H1 (cell line): Measurements from ENCODE around the gene ITGA4. TPM values are rescaled to one million over a fixed set of nuclear protein-coding genes. Genes with fewer than 3 reads are reported as not detected.

ENCODE experiments used
- CTCF ChIA-PET: fragments of 300-600 bp; sonication (Branson Sonifier 250); formaldehyde crosslinking; loops from one replicate; lab custom pipeline; 2021; ENCODE audit not compliant: partially characterized antibody; lab: Charles Lee
- POLR2A ChIA-PET: fragments of 300-600 bp; sonication (Branson Sonifier 250); formaldehyde crosslinking; loops from one replicate; lab custom pipeline; 2021; ENCODE audit warnings: inconsistent platforms; ENCODE audit not compliant: partially characterized antibody; lab: Charles Lee
- DNase-seq, 2 experiments: peaks; one replicate each; pipeline versions ENCODE4 v3.0.0 to v3.0.0-alpha.2; 2010 to 2022; ENCODE audit warnings: low spot score in 2 of 2, low read depth in 1 of 2, mixed read lengths in 1 of 2
- FAIRE-seq: peaks from 2 replicates; lab custom pipeline; 2011; peaks lifted over from hg19 to GRCh38; lab: Jason Lieb, UNC
- H2AFZ ChIP-seq: 2 replicates; pipeline ENCODE4 v1.8.1; 2012; ENCODE audit warnings: low read length, inconsistent platforms
- H2AK5ac ChIP-seq: 2 replicates; pipeline ENCODE4 v1.6.1; 2013; ENCODE audit warnings: low read depth, low read length
- H2BK120ac ChIP-seq: replicated peaks from 2 replicates; pipeline ENCODE3; 2013; ENCODE audit warnings: low read depth, low read length, inconsistent platforms
- H2BK12ac ChIP-seq: 2 replicates; pipeline ENCODE4 v1.6.1; 2013; ENCODE audit warnings: low read depth, low read length
- H2BK15ac ChIP-seq: 2 replicates; pipeline ENCODE4 v1.6.1; 2013; ENCODE audit warnings: low read length
- H2BK20ac ChIP-seq: 2 replicates; pipeline ENCODE4 v1.6.1; 2013; ENCODE audit warnings: low read length
- H2BK5ac ChIP-seq: 2 replicates; pipeline ENCODE4 v1.6.1; 2013; ENCODE audit warnings: low read depth, low read length
- H3K14ac ChIP-seq: 2 replicates; pipeline ENCODE4 v1.6.1; 2013; ENCODE audit warnings: inconsistent platforms; ENCODE audit not compliant: insufficient read length
- H3K18ac ChIP-seq: 2 replicates; pipeline ENCODE4 v1.6.1; 2013; ENCODE audit warnings: low read length; ENCODE audit errors: extremely low read depth
- H3K23ac ChIP-seq: 2 replicates; pipeline ENCODE4 v1.6.1; 2013; ENCODE audit warnings: inconsistent platforms; ENCODE audit not compliant: insufficient read length
- H3K23me2 ChIP-seq: 2 replicates; pipeline ENCODE4 v1.6.1; 2013; ENCODE audit warnings: low read depth, low read length
- H3K27ac ChIP-seq: 2 replicates; pipeline ENCODE4 v1.6.1; 2011; ENCODE audit warnings: low read depth, low read length, inconsistent platforms
- H3K27me3 ChIP-seq, 4 experiments: replicated peaks in 1 of 4; 1 replicate in 1 of 4; 2 replicates in 3 of 4; pipeline versions ENCODE4 v1.6.1 to v1.8.1; 2011 to 2013; ENCODE audit warnings: low read length in 3 of 4, mild to moderate bottlenecking in 3 of 4, inconsistent platforms in 2 of 4, mixed read lengths in 2 of 4, moderate library complexity in 1 of 4; ENCODE audit not compliant: control insufficient read depth in 3 of 4, insufficient read depth in 3 of 4; ENCODE audit errors: extremely low read depth in 1 of 4
- H3K36me3 ChIP-seq, 4 experiments: 2 replicates each; pipeline versions ENCODE4 v1.6.1 to v1.8.1; 2011 to 2013; ENCODE audit warnings: mild to moderate bottlenecking in 4 of 4, low read length in 3 of 4, moderate library complexity in 2 of 4, control low read depth in 1 of 4, inconsistent platforms in 1 of 4; ENCODE audit not compliant: insufficient read depth in 4 of 4, control insufficient read depth in 2 of 4
- H3K4ac ChIP-seq: replicated peaks from 2 replicates; pipeline ENCODE3; 2013; ENCODE audit warnings: low read length, low read depth, mixed read lengths, inconsistent platforms; ENCODE audit not compliant: insufficient read length
- H3K4me1 ChIP-seq, 4 experiments: replicated peaks in 1 of 4; 1 replicate in 1 of 4; 2 replicates in 3 of 4; pipeline versions ENCODE4 v1.6.1 to v1.8.1; 2011 to 2013; ENCODE audit warnings: low read length in 3 of 4, inconsistent platforms in 2 of 4, mixed read lengths in 1 of 4; ENCODE audit not compliant: insufficient read depth in 4 of 4, control insufficient read depth in 3 of 4
- H3K4me2 ChIP-seq, 2 experiments: 2 replicates each; pipeline versions ENCODE4 v1.6.1 to v1.8.1; 2011 to 2013; ENCODE audit warnings: low read depth in 2 of 2, low read length in 2 of 2, control low read depth in 1 of 2, inconsistent platforms in 1 of 2, mild to moderate bottlenecking in 1 of 2; ENCODE audit not compliant: insufficient read depth in 1 of 2
- H3K4me3 ChIP-seq, 4 experiments: fragments of 200-600, 300-600 bp in 1 of 4; sonication (generic), shearing (Covaris generic), sonication (Bioruptor Twin) in 1 of 4; 2 replicates each; pipeline versions ENCODE4 v1.5.1 to v1.8.1; 2011 to 2016; ENCODE audit warnings: low read length in 4 of 4, low read depth in 3 of 4, control low read depth in 2 of 4, inconsistent platforms in 2 of 4, mild to moderate bottlenecking in 2 of 4, mixed read lengths in 1 of 4, moderate library complexity in 1 of 4; ENCODE audit not compliant: insufficient read depth in 2 of 4; ENCODE audit errors: extremely low read depth in 1 of 4
- H3K56ac ChIP-seq: replicated peaks from 2 replicates; pipeline ENCODE3; 2013; ENCODE audit warnings: low read depth, mild to moderate bottlenecking, mixed read lengths, low read length, inconsistent platforms; ENCODE audit not compliant: insufficient read length
- H3K79me1 ChIP-seq: 2 replicates; pipeline ENCODE4 v1.6.1; 2013; ENCODE audit warnings: low read depth, low read length, control low read depth
- H3K79me2 ChIP-seq, 2 experiments: 2 replicates each; pipeline versions ENCODE4 v1.6.1 to v1.8.1; 2012 to 2013; ENCODE audit warnings: low read length in 2 of 2, mild to moderate bottlenecking in 2 of 2, inconsistent platforms in 1 of 2; ENCODE audit not compliant: insufficient read depth in 2 of 2, control insufficient read depth in 1 of 2
- H3K9ac ChIP-seq, 4 experiments: replicated peaks in 1 of 4; 1 replicate in 1 of 4; 2 replicates in 3 of 4; pipeline versions ENCODE4 v1.6.1 to v1.8.1; 2011 to 2013; ENCODE audit warnings: low read depth in 3 of 4, low read length in 3 of 4, control low read depth in 2 of 4, mild to moderate bottlenecking in 2 of 4, moderate library complexity in 2 of 4, inconsistent platforms in 1 of 4; ENCODE audit errors: extremely low read depth in 1 of 4
- H3K9me3 ChIP-seq, 2 experiments: 2 replicates each; pipeline versions ENCODE4 v1.6.1 to v1.8.1; 2012 to 2013; ENCODE audit warnings: mild to moderate bottlenecking in 2 of 2, moderate library complexity in 2 of 2, control low read depth in 1 of 2, inconsistent platforms in 1 of 2, low read depth in 1 of 2, low read length in 1 of 2, mixed read lengths in 1 of 2; ENCODE audit not compliant: insufficient read depth in 2 of 2
- H4K20me1 ChIP-seq, 2 experiments: replicated peaks in 1 of 2; 2 replicates each; pipeline versions ENCODE3 to v1.8.1; 2011 to 2013; ENCODE audit warnings: inconsistent platforms in 2 of 2, low read length in 2 of 2, mild to moderate bottlenecking in 1 of 2; ENCODE audit not compliant: insufficient read depth in 2 of 2, control insufficient read depth in 1 of 2
- H4K5ac ChIP-seq: 2 replicates; pipeline ENCODE4 v1.6.1; 2013; ENCODE audit warnings: low read length, low read depth, mixed read lengths, inconsistent platforms; ENCODE audit not compliant: insufficient read length
- H4K8ac ChIP-seq: 2 replicates; pipeline ENCODE4 v1.8.0; 2013; ENCODE audit warnings: mild to moderate bottlenecking, moderate library complexity, low read length, inconsistent platforms; ENCODE audit not compliant: insufficient read depth; ENCODE audit errors: extremely low read depth
- H4K91ac ChIP-seq: replicated peaks from 2 replicates; pipeline ENCODE3; 2013; ENCODE audit warnings: low read length, mixed read lengths, inconsistent platforms; ENCODE audit not compliant: insufficient read length
- ATF3 ChIP-seq: IDR thresholded peaks from 2 replicates; pipeline ENCODE4 v1.6.1; 2011; ENCODE audit warnings: low read depth, mild to moderate bottlenecking, low read length; ENCODE audit not compliant: insufficient read depth
- CBX8 ChIP-seq: fragments of 300-800, 300-1000 bp; sonication (generic); IDR thresholded peaks from 2 replicates; pipeline ENCODE4 v1.7.1; 2016; ENCODE audit warnings: low read depth, low read length, borderline replicate concordance
- CHD2 ChIP-seq: IDR thresholded peaks from 2 replicates; pipeline ENCODE4 v1.6.1; 2012; ENCODE audit warnings: low read length, improper control_type of control experiment
- EZH2 ChIP-seq: fragments of 200-600 bp; sonication (generic); IDR thresholded peaks from 2 replicates; pipeline ENCODE4 v1.7.1; 2012; ENCODE audit warnings: low read depth, mild to moderate bottlenecking, moderate library complexity, low read length, inconsistent platforms; ENCODE audit not compliant: severe bottlenecking
- NRF1 ChIP-seq: IDR thresholded peaks from 2 replicates; pipeline ENCODE4 v1.6.1; 2011; ENCODE audit warnings: mild to moderate bottlenecking, low read depth, low read length, improper control_type of control experiment
- RNF2 ChIP-seq: fragments of 200-900, 300-1000 bp; sonication (generic); IDR thresholded peaks from 2 replicates; pipeline ENCODE4 v1.7.1; 2016; ENCODE audit warnings: borderline replicate concordance, low read depth, mild to moderate bottlenecking, antibody characterized with exemption, low read length; ENCODE audit not compliant: poor library complexity, severe bottlenecking; ENCODE audit errors: missing control alignments
- SIRT6 ChIP-seq: IDR thresholded peaks from one replicate; pipeline ENCODE4 v1.7.1; 2012; ENCODE audit warnings: low read length, inconsistent platforms
- SIX5 ChIP-seq: IDR thresholded peaks from 2 replicates; pipeline ENCODE4 v1.6.1; 2011; ENCODE audit warnings: mild to moderate bottlenecking, low read depth, low read length
- WGBS, 2 experiments: shearing (Covaris generic) in 1 of 2; methylation state at CpG; one replicate each; pipeline versions ENCODE4 v1.1.6 to v1.1.7; 2013 to 2015; ENCODE audit warnings: low lambda C conversion rate in 2 of 2, mixed read lengths in 2 of 2, inconsistent platforms in 1 of 2, low coverage in 1 of 2, missing lambda C conversion rate in 1 of 2; ENCODE audit not compliant: insufficient replicate concordance in 2 of 2, insufficient coverage in 1 of 2, insufficient read length in 1 of 2; ENCODE audit errors: extremely low coverage in 1 of 2, missing lambda C conversion rate in 1 of 2; 5-methylcytosine and 5-hydroxymethylcytosine counted together
- polyA plus RNA-seq, 7 experiments: library from polyadenylated mRNA; depleted of rRNA in 3 of 7; stranded (reverse) in 5 of 7; unstranded in 2 of 7; fragments of >200 nt in 5 of 7; fragments of 200-250 nt in 2 of 7; gene quantifications; 1 replicate in 5 of 7; 2 replicates in 1 of 7; 4 replicates in 1 of 7; pipeline versions ENCODE4 v1.2.1 to v1.2.3, GENCODE V29; 2011 to 2013; ENCODE audit warnings: missing spikeins in 2 of 7, mixed read lengths in 2 of 7
- total RNA-seq: library from RNA; stranded (reverse); fragmentation: NEBNext Ultra II Directional; extraction: Animal tissue kit (Norgen Biotek cat#: 25700); gene quantifications from 2 replicates; pipeline ENCODE4 v1.2.1, GENCODE V29; 2021

ITGA4 gene
- total and polyA plus RNA-seq, 2 of the 8 experiments (the other 6 are each of a cell fraction or from before 2014, with no cell fraction given) = 0.60 to 2.1 TPM

DNA sequence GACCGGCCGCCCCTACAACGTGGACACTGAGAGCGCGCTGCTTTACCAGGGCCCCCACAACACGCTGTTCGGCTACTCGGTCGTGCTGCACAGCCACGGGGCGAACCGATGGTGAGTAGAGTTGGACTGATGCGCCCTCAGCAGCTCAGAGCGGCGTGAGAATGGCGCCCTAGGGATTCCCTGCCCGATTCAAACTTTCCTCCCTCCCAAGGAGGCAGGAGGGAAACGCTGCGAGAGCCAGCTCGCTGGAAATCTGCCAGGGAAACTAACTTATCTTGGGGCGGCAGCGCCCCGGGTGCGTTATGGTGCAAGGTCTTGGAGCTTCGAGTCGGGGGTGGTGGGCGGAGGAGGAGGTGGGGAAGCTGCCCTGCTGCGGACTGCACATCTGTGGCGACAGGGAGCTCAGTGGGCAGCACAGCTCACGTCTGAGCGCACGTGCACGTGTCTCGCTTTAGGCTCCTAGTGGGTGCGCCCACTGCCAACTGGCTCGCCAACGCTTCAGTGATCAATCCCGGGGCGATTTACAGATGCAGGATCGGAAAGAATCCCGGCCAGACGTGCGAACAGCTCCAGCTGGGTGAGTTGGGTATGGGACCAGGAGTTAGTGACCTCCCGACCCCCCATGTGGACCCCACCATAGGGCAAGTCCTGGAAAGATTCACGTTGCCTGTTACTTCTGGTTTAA is 697 bp downstream of the ITGA4 start:
- no peak overlapping the region for H3K27ac ChIP-seq
- WGBS, 2 experiments = 6% methylated on average over 34 of the region's 45 CpGs; no CpG with 5 or more reads in 1 of the 2 experiments
- H3K79me1 ChIP-seq = no peaks in the 10 kb centered on the region
- FAIRE-seq = no peak
- POLR2A ChIA-PET = interaction anchor here (0.9 to 1.5 kb wide), 2 partner anchors 32 to 225 kb away, joined by 3 read pairs; no protein-coding TSS in a partner anchor
- H3K36me3 ChIP-seq = no peaks in the 10 kb centered on the region
- H3K23ac ChIP-seq = no peak overlapping the region
- peaks cover 12% of the 10 kb centered on the region for H3K23me2 ChIP-seq
- H4K8ac ChIP-seq = peak overlapping the region; percentile 28; the same call in 1 of the 2 replicates
- no peaks in the 10 kb centered on the region for H4K20me1 ChIP-seq
- peaks cover 0 to 4% (median 2%) of the 10 kb centered on the region in 4 experiments; a peak in 4 of 7 replicates for H3K4me1 ChIP-seq
- H3K79me2 ChIP-seq = no peaks in the 10 kb centered on the region
- H2BK15ac ChIP-seq = no peak overlapping the region
- no peak overlapping the region for H4K5ac ChIP-seq
- CTCF ChIA-PET = interaction anchor here (0.7 to 3.1 kb wide), 20 partner anchors 9 to 388 kb away, joined by 3 to 33 read pairs (median 4); no protein-coding TSS in a partner anchor
- no peak overlapping the region for H2BK20ac ChIP-seq
- peaks cover 14 to 33% (median 27%) of the 10 kb centered on the region in 4 experiments for H3K27me3 ChIP-seq
- no peak for DNase-seq
- H4K91ac ChIP-seq = no peak overlapping the region
- H3K4me3 ChIP-seq = peak overlapping the region; percentile 37 to 71 (median 61)
- peak overlapping the region; percentile 41 for H3K18ac ChIP-seq
- no peak overlapping the region for H3K56ac ChIP-seq
- no peak overlapping the region for H2BK5ac ChIP-seq
- H3K14ac ChIP-seq = no peak overlapping the region
- H2BK120ac ChIP-seq = no peak overlapping the region
- H2AFZ ChIP-seq = peak overlapping the region; percentile 44; the same call in 1 of the 2 replicates
- no peak overlapping the region for H2AK5ac ChIP-seq
- peak overlapping the region; percentile 33; the same call in 1 of the 2 replicates for H2BK12ac ChIP-seq
- H3K9ac ChIP-seq = peak overlapping the region in 3 of 4 experiments; percentile 2 to 16 (median 9); a peak in 4 of 7 replicates
- peak overlapping the region; percentile 89 to 99 for H3K4me2 ChIP-seq
- H3K9me3 ChIP-seq = no peaks in the 10 kb centered on the region
- no peak overlapping the region for H3K4ac ChIP-seq
- TF ChIP-seq CBX8 (no peak), CHD2 (no peak), EZH2 (peak; percentile 76), SIRT6 (no peak), NRF1 (no peak), SIX5 (no peak), ATF3 (no peak), RNF2 (peak; percentile 66)
